Lower lobe of right lung (tissue), 2 donors: ENCODE results near the gene DAPK3. TPM values are rescaled to one million over a fixed set of nuclear protein-coding genes. Genes with fewer than 3 reads are reported as not detected.
"Not testable (repeated sequence)": the region's sequence is repeated elsewhere in the genome, so short reads cannot be mapped to it uniquely, and the experiment has no call there.

ENCODE experiments used
- ATAC-seq, 2 donors: fragments of 200-7000 bp; cut with Tn5 transposase; one replicate each; pipeline ENCODE4 v1.9.1; 2020 to 2022; ENCODE audit warnings: mild to moderate bottlenecking in 2 of 2, moderate library complexity in 2 of 2
- DNase-seq: peaks from one replicate; pipeline ENCODE4 v3.0.0-alpha.2; 2020
- H3K27ac ChIP-seq: fragments of 200-600 bp; one replicate; pipeline ENCODE4 v1.8.0; 2022
- H3K27me3 ChIP-seq: fragments of 200-600 bp; one replicate; pipeline ENCODE4 v1.8.0; 2022; ENCODE audit warnings: low read depth
- H3K36me3 ChIP-seq: fragments of 200-600 bp; one replicate; pipeline ENCODE4 v1.8.0; 2022; ENCODE audit warnings: mild to moderate bottlenecking
- H3K4me1 ChIP-seq: fragments of 200-600 bp; one replicate; pipeline ENCODE4 v1.8.0; 2022
- H3K4me3 ChIP-seq: fragments of 200-600 bp; one replicate; pipeline ENCODE4 v1.8.0; 2022; ENCODE audit warnings: mild to moderate bottlenecking
- H3K9me3 ChIP-seq: fragments of 200-600 bp; one replicate; pipeline ENCODE4 v1.8.0; 2022
- intact Hi-C: fragments of 100-400 bp; cut with DNase I; formaldehyde crosslinking; loops from one replicate; pipeline ENCODE4 v1.11.0; 2022
- total RNA-seq: library from RNA; stranded (reverse); fragmentation: NEBNext Ultra II Directional; extraction: Animal tissue kit (Norgen Biotek cat#: 25700); gene quantifications from one replicate; pipeline ENCODE4 v1.2.1, GENCODE V29; 2021
- TF ChIP-seq, protein P1 (sequence below): fragments of 200-600 bp; IDR thresholded peaks from one replicate; pipeline ENCODE4 v1.8.0; 2022; ENCODE audit warnings: antibody characterized with exemption, mild to moderate bottlenecking
- donor health status: DM: no; HTN: yes; CAD: no; lungs with severe emphysema.

Gene DAPK3
- total RNA-seq, 1 donor from 2014 or later: 50.5 TPM

DNA sequence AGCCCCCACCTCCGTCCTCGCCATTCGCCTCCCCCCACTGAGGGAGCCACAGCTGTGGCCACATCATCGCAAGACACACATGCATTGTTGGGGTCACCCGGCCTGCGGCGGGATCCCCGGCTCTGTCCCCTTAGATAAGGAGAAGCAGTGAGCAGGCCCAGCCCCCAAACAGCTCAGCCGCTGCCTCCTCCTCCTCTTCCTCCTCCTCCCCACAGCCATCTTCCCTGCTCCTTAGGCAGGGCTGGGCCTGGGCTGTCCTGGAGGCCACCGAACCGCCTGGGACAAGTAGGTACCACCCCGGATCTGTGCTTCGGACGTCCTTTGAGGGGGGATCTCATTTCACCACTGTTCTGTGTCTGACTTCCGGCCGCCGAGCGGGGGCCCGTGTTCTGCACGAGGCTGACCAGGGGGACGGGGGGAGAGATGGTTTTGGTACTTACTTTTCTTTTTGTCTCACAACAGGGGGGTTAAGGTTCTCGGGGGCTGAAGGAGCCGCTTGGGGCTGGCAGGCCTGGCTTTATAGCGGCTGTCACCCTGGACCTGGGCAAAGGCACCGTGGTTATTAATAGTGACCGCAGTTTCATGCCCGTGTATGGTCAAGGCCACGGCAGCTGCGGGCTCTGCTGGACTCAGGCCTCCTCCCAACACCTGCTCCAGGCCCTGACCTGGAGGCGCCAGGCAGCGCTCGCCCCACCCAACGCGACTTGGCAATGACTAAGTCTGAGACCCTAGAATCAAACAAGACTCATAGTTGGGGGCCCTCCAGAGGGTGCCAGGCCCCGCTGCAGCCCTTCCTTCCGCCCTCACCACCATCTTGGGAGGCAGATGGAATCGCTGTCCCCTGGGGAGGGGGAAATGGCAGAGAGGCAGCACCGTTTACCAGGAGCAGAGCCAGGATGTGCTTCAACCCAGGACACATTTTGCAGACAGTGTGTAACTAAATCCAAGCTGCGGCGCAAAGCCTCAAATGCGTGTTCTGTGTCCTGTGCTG lies 19.7 kb downstream of the DAPK3 start:
- H3K36me3 ChIP-seq: peaks cover 7% of the 10 kb centered on the region
- peak overlapping the region; percentile 29 for H3K4me3 ChIP-seq
- TF ChIP-seq, protein P1, sequence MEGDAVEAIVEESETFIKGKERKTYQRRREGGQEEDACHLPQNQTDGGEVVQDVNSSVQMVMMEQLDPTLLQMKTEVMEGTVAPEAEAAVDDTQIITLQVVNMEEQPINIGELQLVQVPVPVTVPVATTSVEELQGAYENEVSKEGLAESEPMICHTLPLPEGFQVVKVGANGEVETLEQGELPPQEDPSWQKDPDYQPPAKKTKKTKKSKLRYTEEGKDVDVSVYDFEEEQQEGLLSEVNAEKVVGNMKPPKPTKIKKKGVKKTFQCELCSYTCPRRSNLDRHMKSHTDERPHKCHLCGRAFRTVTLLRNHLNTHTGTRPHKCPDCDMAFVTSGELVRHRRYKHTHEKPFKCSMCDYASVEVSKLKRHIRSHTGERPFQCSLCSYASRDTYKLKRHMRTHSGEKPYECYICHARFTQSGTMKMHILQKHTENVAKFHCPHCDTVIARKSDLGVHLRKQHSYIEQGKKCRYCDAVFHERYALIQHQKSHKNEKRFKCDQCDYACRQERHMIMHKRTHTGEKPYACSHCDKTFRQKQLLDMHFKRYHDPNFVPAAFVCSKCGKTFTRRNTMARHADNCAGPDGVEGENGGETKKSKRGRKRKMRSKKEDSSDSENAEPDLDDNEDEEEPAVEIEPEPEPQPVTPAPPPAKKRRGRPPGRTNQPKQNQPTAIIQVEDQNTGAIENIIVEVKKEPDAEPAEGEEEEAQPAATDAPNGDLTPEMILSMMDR: no peak
- ATAC-seq (peak; percentile 4 to 30), DNase-seq (no peak)
- H3K9me3 ChIP-seq: no peaks in the 10 kb centered on the region
- H3K27me3 ChIP-seq: no peaks in the 10 kb centered on the region
- intact Hi-C loops: no loop called here
- H3K27ac ChIP-seq: peak overlapping the region; percentile 49
- H3K4me1 ChIP-seq: peaks cover 6% of the 10 kb centered on the region

DNA sequence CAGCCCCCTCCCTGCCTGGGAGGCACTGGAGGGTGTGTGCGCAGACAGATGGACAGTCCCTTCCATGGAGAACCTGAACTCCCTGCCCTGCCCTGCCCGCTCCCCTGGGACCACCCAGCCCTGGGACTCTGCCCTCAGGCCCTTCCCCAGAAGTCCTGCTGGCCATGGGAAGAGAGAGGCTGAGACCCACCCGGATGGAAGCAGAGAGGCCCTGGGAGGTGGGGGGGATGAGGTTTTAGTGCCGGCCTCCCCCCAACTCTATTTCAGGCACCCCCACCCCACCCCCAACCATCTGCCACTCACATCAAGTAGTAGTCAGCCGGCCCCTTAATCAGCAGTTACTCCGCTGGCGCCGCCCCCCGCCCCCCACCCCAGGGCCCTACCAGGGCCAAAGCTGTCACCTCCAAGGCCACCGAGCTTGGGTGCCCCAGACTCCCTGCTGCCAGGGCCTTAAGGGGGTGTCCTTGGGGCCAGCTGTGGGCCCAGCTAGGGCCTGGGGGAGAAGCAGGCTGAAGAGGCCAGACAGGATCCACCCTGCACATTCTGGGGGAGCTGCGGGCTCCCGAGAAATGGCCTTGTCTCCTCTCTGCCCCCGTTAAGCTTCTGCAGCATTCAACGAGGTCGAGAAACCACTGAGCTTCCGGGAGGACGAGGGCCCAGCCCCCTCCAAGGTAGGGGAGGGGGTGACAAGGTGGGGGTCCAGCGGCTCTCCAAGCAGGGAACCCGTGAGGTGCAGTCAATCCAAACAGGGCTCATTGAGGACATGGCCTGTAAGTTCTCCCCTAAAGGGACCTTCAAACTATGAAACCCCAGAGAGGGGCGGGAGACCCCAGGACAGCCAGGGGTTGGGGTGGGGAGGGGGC lies 20.7 kb downstream of the DAPK3 start:
- H3K27me3 ChIP-seq: no peaks in the 10 kb centered on the region
- H3K27ac ChIP-seq: peak overlapping the region; percentile 49
- no peak overlapping the region for H3K4me3 ChIP-seq
- H3K36me3 ChIP-seq: no peaks in the 10 kb centered on the region
- peaks cover 6% of the 10 kb centered on the region for H3K4me1 ChIP-seq
- intact Hi-C loops: no loop called here
- TF ChIP-seq, protein P1: no peak
- ATAC-seq (no peak), DNase-seq (no peak)
- no peaks in the 10 kb centered on the region for H3K9me3 ChIP-seq

- no peaks in the 10 kb centered on the region for H3K36me3 ChIP-seq
- H3K27ac ChIP-seq: no peak overlapping the region
- no peaks in the 10 kb centered on the region for H3K27me3 ChIP-seq
- H3K4me3 ChIP-seq: no peak overlapping the region
- peaks cover 6% of the 10 kb centered on the region for H3K4me1 ChIP-seq
- TF ChIP-seq, protein P1: no peak
- no peak for ATAC-seq
- DNase-seq: no peak
- H3K9me3 ChIP-seq: no peaks in the 10 kb centered on the region
- intact Hi-C loops: no loop called here
Measured at GRCh38 chr19:3949294-3949693, 21.6 kb downstream of the DAPK3 start.

- H3K4me1 ChIP-seq, H3K4me3 ChIP-seq, H3K27me3 ChIP-seq, ATAC-seq, intact Hi-C loops, H3K9me3 ChIP-seq, DNase-seq, H3K27ac ChIP-seq, H3K36me3 ChIP-seq: not testable (repeated sequence)
Measured at GRCh38 chr19:3947316-3947933, 23.5 kb downstream of the DAPK3 start.

DNA sequence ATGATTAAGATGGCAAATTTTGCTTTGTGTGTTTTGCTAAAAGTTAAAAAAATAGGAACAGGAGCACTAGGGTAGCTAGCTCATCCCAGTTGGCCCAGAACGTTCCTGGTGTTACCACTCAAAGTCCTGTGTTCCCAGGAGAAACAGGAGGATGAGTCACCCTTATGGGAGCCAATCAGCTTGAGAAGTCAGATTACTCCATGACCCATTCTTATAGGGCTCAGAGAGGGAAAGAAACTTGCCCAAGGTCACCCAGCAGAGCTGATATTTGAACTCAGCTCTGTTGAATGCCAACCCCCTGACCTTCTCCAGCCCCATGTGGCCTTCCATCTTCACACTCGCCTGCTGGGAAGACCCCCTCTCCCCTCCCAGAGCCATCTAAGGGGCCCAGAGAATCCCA lies 25.1 kb downstream of the DAPK3 start:
- Histone ChIP-seq H3K27me3 (no peaks in the 10 kb centered on the region), H3K36me3 (no peaks in the 10 kb centered on the region), H3K4me1 (peaks cover 5% of the 10 kb centered on the region), H3K27ac (no peak overlapping the region), H3K9me3 (no peaks in the 10 kb centered on the region), H3K4me3 (no peak overlapping the region)
- DNase-seq (no peak), ATAC-seq (no peak)
- intact Hi-C loops: no loop called here
- TF ChIP-seq, protein P1: no peak
